ENCODE results near the gene RAPGEF4.

Gene RAPGEF4

DNA sequence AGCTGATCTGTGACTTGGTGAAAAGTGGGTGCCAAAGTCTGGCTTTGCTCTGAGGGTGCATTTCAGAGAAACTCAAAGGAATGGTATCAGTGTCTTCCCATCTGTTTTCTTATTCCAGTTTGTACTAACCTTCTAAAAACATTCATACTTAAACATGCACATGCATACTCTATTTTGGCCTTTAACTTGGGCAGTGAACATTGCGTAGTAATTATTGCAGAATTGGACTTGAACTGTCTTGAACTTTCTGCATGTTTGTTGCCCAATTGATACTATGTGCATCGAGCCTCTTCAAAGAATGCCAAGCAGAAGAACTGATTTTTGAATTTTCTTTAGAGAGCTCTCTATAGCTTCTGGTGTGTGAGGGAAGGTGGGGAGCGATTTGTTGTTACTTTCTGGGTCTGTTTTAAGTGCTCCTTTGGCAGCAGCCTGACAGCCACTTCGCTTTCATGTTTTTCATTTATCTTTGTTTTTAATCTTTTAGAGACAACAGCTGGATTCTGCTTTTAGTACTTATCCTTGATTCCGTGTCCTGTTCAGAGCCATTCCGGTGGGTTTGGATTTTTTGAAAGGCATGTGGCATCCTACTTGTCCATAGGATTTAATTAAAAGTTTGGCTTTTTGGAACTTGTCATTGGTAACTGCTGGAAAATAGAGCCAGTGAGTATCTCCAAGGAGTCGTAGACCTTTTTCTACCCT lies 159.2 kb downstream of the RAPGEF4 start:
- no peak for DNase-seq (ENCODE audit: low read depth in 2 of 3, low spot score in 2 of 3)

DNA sequence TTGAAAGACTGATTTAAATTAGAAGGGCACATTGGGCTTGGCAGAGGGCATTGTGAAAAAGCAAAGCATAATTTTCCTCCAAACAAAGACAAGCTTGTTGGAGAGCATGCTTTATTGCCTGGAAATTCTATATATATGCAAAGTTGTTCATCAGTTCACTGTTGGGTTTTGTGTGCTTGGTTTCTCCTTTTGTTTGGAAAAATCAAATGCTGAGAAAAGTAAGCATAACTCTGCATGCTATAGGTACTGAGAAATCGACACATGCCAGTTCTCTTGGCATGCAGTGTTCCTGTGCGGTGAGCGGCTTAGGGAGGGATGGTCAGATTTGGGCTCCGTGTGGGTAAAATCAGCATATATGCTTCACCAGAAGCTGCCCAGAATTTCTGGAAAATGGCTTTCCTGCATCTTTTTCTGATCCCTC lies 161.0 kb downstream of the RAPGEF4 start:
- no peak for DNase-seq (ENCODE audit: low read depth in 2 of 3, low spot score in 2 of 3)

DNA sequence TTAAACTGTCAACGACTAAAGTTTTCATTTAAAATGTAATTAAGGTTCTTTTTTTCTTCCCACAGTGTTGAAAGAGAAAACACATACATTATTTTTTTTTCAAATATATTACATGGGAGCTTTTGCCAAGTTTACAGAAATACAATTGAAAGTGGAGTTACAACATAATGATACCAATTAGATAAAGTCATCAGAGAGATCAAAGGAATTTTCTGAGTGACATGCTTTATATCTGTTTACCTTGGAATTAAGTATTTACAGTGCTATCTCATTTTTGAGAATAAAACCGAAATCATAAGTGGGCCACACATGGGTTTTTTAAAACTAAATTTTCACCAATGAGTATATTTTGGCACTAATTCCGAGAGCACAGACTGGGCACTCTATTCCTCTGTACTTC lies 165.2 kb downstream of the RAPGEF4 start:
- no peak for DNase-seq (ENCODE audit: low read depth in 2 of 3, low spot score in 2 of 3)

DNA sequence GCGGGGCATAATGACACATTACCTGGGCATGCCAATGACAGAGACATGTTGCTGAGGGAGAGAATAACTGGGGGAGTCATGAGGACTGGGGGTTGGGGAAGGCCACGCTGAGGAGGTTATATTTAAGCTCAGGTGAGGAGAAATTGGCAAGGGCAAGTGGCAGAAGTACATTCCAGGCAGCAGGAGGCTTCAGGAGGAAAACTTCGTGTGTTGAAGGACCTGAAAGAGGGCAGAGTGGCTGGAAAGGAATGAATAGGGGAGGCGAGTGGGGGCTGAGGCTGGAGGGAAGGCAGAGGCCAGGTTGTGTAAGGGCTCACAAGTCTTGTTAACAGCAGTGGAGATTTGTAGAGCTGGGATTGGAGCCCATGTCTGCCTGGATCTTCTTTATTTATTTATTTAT lies 166.3 kb downstream of the RAPGEF4 start:
- DNase-seq (ENCODE audit: low read depth in 2 of 3, low spot score in 2 of 3) = no peak

GRCh38 chr2:172904236-172904635 lies 168.6 kb downstream of the RAPGEF4 start:
- DNase-seq (ENCODE audit: low read depth in 2 of 3, low spot score in 2 of 3) = no peak

GRCh38 chr2:172905937-172906811 lies 170.5 kb downstream of the RAPGEF4 start:
- DNase-seq (ENCODE audit: low read depth in 2 of 3, low spot score in 2 of 3) = no peak

- DNase-seq (ENCODE audit: low read depth in 2 of 3, low spot score in 2 of 3) = no peak
These were observed 172.6 kb downstream of the RAPGEF4 start for GRCh38 chr2:172908275-172908674.

- DNase-seq (ENCODE audit: low read depth in 2 of 3, low spot score in 2 of 3) = no peak
These were observed 173.8 kb downstream of the RAPGEF4 start for GRCh38 chr2:172909454-172909853.

DNA sequence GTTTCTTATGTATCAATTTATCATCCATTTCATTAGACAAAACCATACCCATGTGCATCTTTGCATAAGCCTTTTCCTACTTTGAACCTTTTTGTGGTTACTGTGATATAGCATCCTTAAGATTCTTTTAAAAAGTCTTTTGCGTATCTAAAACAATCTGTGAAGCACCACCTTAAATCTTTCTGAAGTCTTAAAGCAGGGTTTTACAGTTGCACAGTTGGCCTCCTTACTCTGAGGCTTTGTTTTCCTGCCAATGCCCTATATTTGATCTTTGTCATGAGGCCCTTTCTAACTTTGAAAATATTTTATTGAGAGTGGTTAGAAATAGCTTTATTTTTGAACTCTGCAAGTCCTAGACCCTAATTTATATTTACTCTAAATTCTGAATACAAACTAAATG lies 176.6 kb downstream of the RAPGEF4 start:
- no peak for DNase-seq (ENCODE audit: low read depth in 2 of 3, low spot score in 2 of 3)

DNA sequence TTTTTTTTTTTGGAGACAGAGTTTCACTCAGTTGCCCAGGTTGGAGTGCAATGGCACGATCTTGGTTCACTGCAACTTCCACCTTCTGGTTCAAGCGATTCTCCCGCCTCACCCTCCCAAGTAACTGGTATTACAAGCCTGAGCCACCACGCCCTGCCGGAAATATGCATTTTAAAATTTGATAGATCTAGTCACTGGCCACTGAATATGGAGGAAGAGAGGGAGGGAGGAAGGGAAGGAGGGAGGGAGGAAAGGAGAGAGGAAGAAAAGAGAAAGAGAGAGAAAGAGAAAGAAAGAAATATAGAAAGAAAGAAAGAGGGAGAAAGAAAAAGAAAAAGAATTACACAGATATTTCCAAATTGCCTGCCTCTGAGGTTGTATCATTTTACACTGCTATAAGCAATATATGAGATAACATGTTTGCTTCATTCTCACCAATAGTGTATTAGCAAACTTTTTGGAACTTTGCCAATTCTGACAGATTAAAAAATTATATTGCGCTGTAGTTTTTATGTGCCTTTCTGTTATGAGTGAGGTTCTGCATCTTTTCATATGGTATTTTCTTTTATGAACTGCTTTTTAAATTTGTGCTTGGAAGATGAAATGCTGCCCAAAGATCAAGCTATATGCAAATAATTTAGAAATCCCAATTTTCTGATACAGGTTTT lies 178.8 kb downstream of the RAPGEF4 start:
- no peak for DNase-seq (ENCODE audit: low read depth in 2 of 3, low spot score in 2 of 3)

- no peak for DNase-seq (ENCODE audit: low read depth in 2 of 3, low spot score in 2 of 3)
These were observed 182.1 kb downstream of the RAPGEF4 start for GRCh38 chr2:172917716-172918115.

- DNase-seq (ENCODE audit: low read depth in 2 of 3, low spot score in 2 of 3) = no peak
These were observed 184.1 kb downstream of the RAPGEF4 start for GRCh38 chr2:172919732-172920131.

- no peak for DNase-seq (ENCODE audit: low read depth in 2 of 3, low spot score in 2 of 3)
These were observed 186.0 kb downstream of the RAPGEF4 start for GRCh38 chr2:172921532-172922236.

DNA sequence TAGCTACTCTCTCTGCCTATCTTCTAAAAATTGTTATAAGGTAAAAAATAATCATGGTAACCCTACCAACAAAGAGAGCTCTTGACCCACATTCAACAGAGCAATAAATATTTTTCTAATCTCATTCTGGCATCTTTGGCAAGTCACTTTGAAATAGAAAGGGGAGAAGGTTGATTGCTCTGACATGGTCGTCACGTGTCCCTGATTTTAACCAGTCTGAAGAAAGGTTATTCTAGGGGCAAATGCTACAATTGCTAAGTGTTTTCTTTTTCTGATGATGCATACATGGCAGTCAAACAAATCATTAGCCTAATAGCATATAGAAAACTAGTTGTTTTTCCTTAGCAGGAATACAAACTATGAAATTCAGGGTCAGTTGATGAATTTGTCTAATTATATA lies 186.7 kb downstream of the RAPGEF4 start:
- no peak for DNase-seq (ENCODE audit: low read depth in 2 of 3, low spot score in 2 of 3)

- no peak for DNase-seq (ENCODE audit: low read depth in 2 of 3, low spot score in 2 of 3)
These were observed 187.2 kb downstream of the RAPGEF4 start for GRCh38 chr2:172922815-172923214.

DNA sequence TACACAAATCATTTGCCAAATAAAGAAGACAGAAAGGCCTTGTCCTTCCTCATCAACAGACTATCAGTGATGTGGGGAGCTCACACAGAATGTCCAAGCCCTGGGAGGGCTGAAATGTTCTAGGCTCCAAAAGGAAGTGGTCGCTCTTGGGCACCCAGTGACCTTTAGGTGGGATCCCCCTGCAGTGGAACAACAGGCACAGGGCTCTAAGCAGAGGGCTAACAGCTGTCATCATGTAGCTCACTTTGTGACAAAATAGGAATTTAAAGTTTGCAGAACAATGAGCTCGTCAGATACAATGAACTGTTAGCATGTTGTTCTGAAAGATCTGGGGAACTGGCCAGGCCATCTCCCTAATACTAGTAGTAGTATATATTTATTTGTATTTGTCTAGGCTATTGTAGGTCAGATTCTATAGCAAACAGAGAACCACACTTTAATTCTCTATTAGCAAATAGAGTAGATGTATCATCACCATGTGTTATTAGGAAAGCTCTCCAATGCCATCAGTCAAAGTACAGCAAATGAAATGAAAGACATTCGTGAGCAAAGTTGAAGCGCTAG lies 188.5 kb downstream of the RAPGEF4 start:
- no peak for DNase-seq (ENCODE audit: low read depth in 2 of 3, low spot score in 2 of 3)

DNA sequence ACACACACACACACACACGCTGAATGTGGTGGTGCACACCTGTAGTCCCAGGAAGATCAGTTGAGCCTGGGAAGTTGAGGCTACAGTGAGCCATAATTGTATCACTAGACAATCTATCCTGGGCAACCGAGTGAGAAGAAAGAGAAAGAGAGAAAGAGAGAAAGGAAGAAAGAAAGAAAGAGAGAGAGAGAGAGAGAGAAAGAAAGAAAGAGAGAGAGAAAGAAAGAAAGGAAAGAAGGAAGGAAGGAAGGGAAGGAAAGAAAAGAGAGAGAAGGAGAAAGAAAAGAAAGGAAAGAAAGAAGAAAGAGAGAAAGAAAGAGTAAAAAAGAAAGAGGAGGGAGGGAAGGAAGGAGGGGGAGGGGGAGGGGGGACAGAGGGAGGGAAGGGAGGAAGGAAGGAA lies 190.0 kb downstream of the RAPGEF4 start:
- DNase-seq (ENCODE audit: low read depth in 2 of 3, low spot score in 2 of 3) = no peak

DNA sequence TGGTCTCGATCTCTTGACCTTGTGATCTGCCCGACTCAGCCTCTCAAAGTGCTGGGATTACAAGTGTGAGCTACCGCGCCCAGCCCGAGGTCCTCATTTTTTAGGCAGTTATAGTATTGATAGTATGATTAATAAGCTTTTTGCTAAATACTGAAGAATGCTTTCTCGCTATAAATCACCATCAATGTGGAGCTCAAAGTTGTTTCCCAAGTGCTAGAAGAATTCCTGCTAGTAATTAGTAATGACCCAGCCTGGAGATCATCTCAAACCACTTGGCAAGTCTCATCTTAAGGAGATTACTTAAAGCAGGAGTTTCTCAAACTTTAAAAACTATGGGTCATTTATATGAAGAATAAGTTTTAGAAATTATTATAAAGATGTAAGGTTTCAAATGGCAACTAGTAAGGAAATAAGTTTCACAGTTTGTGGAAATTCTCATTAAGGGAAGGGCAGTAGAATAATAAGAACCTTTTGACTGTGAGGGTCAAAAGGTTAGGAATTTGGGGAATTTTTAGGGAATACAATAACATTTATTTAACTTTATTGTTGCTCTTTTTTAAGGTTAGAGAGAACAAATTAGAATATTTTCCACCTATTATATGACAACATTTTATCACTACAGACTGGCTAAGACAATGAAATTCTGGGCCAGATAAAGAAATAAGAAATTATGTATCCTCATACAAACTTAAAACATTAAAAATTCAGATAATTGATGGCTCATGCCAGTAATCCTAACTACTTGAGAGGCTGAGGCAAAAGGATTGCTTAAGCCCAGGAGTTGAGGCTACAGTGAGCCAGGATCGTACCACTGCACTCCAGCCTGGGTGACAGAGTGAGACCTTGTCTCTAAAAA lies 191.4 kb downstream of the RAPGEF4 start:
- no peak for DNase-seq (ENCODE audit: low read depth in 2 of 3, low spot score in 2 of 3)

DNA sequence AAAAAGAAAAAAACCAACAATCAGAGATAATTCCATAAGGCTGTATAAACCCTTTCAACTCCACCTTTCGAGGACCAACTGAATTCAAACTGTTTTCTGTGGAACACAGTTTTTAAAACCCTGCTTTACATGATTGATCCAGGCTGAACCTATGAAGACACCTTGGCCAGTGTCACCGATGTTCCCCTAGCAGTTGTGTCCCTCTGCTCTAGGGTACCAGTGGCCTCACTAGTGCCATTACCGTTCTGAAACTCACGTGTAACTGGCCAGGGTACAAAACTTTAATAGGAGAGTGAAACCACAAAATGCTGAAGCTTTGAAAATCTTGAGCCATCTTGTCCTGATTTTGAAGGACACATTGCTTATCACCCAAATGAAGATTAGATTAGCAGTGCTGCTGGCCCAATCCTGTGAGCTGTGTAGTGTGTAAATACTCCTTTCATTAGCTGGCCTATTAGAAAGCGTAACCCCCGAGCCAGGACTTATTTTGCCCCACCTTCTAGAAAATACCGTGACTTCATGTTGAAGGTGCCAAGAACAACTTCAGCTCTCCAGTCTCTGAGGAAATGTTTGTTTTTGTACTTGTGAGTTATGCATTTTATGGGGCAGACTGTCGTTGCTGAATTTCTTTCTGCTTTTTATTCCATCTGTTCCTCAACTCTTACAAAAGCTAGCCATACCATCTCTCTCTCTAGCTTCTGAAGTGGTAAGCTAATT lies 192.2 kb downstream of the RAPGEF4 start:
- DNase-seq (ENCODE audit: low read depth in 2 of 3, low spot score in 2 of 3) = no peak

All from activated CD8-positive, alpha-beta memory T cell treated with anti-CD3 and anti-CD28 coated beads for 48 hours (primary cell).